Embryonic facial prominence (tissue), 1 donor: Measurements from ENCODE around the gene P2RX7.
A peak's percentile ranks its signal among the peaks of the same experiment; 100 is the strongest.
"Not testable (repeated sequence)": the region's sequence is repeated elsewhere in the genome, so short reads cannot be mapped to it uniquely, and the experiment has no call there.

Experiments used
- DNase-seq: peaks from one replicate; pipeline ENCODE4 v3.0.0-alpha.2; 2016; ENCODE audit errors: extremely low spot score

The P2RX7 gene

DNA sequence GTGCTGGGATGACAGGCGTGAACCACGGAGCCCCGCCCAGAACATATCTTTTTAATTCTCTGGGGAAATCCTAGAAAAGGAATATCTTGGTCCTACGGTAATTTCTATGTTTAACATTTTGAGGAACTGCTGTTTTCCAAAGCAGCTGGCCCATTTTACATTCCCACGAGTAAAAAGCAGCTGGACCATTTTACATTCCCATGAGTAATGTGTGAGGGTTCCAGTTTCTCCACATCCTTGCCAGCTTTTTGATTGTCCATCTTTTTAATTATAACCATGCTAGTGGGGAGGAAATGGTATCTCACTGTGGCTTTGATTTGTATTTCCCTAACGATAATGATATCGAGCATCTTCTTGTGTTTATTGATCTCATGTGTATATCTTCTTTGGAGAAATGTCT is 72.8 kb downstream of the P2RX7 start:
- DNase-seq: no peak

DNA sequence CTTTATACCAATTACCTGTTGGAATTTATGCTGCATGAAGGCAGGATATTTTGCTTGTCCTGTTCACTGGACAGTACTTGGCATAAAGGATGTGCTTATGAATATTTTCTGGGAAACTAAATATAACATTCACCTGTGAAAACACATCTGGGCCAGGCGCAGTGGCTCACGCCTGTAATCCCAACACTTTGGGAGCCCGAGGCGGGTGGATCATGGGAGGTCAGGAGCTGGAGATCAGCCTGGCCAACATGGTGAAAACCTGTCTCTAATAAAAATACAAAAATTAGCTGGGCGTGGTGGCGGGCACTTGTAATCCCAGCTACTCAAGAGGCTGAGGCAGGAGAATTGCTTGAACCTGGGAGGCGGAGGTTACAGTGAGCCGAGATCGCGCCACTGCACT is 75.9 kb downstream of the P2RX7 start:
- DNase-seq: not testable (repeated sequence)

DNA sequence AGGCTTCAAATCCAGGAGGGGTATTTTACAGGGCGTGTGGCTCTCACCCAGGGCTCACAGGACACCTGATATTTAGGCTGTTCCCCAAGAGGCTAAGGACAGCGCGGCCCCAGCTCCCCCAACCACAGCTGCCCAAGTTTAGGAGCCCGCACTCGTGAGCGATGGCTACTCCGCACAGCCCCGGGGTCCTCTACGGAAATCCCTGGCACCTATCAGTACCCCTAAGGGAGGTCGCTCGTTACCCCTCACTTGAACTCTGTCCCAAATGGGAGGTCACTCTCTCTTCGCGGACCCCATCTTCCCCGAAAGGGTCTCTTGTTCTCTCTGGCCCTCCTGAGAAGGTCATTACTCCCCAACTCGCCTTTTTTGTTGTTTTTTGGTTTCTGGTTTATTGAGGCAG is 76.5 kb downstream of the P2RX7 start:
- no peak for DNase-seq

DNA sequence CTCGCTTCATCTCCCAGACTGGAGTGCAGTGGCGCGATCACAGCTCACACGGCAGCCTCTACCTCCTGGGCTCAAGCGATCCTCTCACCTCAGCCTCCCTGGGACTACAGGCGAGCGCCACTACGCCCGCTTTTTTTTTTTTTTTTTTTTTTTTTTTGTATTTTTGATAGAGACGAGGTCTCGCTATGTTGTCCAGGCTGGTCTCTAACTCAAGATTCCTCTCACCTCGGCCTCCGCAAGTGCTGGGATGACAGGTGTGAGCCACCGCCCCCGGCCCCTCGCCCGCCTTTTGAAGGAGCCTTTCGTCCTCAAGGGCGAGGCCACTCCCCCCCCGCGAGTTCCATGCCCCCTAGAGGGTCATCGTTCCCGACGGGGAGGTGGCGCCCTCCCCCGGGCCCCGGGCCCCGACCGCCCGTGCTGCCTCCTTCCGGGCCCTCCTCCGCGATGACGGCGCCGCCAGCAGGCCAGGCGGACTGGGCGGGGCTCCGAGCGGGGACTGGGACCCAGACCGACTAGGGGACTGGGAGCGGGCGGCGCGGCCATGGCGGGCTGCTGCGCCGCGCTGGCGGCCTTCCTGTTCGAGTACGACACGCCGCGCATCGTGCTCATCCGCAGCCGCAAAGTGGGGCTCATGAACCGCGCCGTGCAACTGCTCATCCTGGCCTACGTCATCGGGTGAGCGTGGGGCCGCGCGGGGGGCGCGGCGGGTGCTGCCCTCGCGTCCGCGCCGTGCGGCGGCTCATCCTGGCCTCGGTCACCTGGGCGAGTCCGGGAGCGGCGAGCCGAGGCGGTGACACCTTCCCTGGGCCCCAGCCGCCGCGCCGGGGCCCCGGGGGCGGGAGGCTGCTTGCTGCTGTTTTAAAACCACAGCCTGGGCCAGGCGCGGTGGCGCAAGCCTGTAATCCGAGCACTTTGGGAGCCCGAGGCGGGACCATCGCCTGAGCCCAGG is 77.2 kb downstream of the P2RX7 start, which contains the start of gene P2RX4:
Gene P2RX4, plus strand, starts transcription at position 506 of the 949 bp plus-strand sequence. Its CDS starts 36 bp downstream, at position 542.
- DNase-seq: peak; percentile 63

DNA sequence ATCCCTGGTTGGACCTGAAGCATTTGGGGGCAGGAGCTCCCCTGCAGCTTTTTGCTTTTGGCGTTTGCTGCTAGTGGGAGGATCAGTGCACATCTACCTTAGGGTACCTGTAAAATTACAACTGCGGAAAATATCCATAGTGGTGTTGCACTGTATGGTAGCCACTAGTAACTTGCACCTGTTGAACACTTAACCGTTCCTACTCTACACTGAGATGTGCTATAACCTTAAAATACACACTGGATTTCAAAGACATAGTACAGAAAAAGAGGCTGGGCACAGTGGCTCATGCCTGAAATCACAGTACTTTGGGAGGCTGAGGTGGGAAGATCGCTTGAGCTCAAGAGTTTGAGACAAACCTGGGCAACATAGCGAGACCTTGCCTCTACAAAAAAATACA is 80.2 kb downstream of the P2RX7 start:
- no peak for DNase-seq

DNA sequence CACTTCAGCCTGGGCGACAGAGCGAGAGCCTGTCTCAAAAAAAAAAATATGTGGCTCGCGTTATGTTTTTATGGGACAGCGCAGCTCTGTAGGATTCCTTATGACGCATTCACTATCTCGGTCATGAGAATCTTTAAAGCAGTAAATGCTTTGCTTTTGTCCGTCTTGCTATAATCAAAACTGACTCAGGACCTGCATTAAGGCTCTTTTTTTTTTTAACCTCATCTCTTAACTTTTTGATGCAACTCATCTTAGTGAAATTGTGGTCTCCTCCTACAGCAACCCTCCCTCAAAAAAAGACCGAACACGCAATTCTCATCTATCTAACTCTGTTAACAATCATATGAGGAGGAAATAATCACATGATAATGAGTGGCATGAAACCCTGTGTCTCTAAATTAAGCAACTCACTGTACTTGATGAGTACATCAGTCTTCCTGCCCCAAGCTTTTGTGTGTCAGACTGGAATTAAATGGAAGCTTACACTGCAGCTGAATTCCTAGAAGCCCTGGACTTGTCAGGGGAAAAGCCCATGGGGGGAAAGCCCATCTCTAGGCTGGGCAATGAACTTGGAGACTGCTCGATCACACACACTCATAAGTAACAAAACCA is 81.6 kb downstream of the P2RX7 start:
- no peak for DNase-seq

DNA sequence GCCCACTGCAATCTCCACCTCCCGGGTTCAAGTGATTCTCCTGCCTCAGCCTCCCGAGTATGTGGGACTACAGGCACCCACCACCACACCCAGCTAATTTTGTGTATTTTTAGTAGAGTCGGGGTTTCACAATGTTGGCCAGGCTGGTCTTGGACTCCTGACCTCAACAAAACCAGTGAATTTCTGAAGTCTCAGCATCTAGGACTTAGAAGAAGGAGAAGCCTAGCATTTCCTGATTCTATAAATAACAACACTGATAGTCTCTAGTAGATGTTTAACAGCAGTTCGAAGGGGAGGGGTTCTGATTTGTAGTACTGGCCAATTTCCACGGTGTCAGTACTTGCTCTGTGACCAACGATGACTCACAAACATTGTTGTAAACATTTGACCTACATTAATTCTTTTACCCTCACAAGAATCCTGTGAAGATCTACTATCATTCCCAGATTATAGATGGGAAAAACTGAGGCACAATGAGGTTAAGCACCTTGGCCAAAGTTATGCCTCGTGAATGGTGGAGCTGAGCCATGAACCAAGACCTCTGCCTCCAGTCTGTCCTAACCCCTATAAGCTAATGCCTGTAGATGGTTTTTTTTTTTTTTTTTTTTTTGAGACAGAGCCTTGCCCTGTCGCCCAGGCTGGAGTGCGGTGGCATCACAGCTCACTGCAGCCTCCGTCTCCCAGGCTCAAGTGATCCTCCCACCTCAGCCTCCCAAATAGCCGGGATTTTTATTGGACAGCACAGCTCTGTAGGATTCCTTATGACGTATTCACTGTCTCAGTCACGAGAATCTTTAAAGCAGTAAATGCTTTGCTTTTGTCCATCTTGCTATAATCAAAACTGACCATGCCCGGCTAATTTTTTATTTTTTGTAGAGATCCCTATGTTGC is 82.4 kb downstream of the P2RX7 start:
- DNase-seq: no peak

DNA sequence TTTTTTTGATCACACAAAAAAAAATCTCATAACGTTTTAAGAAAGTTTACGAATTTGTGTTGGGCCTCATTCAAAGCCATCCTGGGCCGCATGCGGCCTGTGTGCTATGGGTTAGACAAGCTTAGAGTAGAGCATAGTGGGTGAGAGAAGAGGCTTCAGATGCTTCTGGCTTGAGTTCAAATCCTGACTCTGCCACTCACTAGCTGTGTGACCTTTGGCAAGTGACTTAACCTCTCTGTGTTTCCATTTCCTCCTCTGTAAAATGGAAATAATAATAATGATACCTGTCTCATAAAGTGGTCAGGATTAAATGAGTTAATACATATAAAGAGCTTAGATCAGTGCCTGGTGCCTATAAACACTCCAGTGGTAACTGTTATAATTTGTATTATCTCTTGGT is 83.4 kb downstream of the P2RX7 start:
- no peak for DNase-seq

DNA sequence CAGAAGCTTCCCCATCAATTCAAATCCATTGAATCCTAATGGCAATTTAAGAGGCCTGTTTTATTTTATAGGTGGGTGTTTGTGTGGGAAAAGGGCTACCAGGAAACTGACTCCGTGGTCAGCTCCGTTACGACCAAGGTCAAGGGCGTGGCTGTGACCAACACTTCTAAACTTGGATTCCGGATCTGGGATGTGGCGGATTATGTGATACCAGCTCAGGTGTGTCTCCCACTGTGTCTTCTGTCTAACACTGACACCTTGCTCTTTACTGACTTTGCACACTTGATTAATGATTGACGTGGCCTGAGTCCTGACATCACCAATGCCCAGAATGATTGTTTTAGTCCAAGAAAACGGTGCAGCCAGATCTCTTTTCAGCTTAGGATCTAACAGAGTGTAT is 84.4 kb downstream of the P2RX7 start:
- DNase-seq: no peak

DNA sequence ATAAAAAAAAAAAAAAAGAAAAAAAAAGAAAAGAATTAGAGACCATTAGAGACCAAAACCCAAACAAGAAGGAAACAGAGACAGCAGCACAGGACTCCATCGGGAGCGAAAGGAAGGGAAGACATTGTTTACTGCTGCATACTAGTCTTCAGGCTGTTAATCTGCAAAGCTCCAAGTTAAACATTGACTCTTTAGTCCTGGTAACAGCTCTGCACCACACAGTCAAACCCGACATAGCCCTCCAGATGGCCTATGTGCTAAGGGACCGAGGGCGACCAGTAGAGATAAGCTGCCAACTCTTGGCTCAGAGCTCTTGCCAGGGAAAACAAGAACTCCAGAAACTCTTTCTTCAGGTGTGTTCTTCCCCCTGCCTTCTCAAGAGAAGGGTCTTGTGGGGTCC is 85.1 kb downstream of the P2RX7 start:
- no peak for DNase-seq

DNA sequence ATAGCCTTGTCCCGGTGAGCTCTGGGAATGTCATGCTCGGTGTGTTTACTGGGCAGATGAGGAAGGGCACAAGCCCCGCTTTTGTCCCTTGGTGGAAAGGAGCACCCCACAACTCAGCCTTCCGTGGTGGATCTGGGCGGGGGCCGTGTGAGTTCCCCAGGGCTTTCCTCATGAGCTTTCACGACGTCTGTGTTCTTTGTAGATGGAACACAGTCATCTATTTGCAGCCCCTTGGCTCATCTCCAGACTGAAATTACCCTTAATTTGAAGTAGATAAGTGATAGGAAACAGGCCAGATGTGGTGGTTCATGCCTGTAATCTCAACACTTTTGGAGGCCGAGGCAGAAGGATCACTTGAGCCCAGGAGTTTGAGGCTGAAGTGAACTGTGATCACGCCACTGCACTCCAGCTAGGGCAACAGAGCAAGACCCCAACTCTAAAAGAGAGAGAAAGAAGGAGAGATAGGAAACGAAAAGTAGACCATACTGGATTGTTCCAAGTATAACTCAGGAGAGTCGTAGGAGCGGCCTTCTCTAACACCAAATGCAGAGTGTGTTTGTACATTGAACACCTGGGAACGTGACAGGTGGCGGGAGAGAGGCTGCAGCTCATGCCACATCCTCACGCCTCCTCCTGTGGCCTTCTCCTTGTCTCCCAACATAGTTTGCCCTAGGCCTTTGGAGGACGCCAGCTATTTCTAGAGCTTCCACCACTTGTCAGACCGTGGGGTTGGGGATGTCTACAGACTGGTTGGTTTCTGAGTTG is 86.1 kb downstream of the P2RX7 start:
- no peak for DNase-seq

DNA sequence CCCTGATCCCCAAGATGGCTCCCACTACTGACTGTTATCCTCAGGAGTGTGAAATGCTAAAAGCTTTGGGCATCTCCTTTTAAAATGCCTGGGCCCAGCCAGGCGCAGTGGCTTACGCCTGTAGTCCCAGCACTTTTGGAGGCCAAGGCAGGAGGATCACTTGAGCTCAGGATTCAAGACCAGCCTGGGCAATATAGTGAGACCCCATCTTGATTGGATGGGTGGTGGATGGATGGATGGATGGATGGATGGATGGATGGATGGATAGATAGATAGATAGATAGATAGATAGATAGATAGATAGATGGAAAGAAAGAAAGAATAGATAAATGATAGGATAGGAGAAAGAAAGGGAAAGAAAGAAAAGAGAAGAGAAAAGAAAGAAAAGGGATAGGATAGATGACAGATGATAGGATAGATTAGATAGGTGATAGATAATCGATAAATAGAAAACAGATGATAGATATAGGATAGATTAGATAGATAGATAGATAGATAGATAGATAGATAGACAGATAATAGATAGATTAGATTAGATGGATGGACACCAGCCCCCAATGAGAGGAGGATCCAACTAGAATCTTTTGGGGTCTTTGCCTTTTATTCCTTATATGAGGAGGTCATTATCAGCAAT is 86.8 kb downstream of the P2RX7 start:
- DNase-seq: no peak

DNA sequence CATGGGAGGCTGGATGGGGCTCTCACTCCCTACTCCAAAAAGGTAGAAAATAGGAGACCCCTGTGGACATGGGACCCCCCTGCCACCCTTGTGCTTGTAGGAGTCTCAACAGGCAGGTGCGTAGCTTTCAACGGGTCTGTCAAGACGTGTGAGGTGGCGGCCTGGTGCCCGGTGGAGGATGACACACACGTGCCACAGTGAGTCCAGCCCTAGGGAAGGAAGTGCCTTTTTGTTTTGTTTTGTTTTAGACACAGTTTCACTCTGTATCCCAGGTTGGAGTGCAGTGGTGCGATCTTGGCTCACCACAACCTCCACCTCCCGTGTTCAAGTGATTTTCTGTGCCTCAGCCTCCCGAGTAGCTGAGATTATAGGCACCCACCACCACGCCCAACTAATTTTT is 90.2 kb downstream of the P2RX7 start:
- DNase-seq: no peak

DNA sequence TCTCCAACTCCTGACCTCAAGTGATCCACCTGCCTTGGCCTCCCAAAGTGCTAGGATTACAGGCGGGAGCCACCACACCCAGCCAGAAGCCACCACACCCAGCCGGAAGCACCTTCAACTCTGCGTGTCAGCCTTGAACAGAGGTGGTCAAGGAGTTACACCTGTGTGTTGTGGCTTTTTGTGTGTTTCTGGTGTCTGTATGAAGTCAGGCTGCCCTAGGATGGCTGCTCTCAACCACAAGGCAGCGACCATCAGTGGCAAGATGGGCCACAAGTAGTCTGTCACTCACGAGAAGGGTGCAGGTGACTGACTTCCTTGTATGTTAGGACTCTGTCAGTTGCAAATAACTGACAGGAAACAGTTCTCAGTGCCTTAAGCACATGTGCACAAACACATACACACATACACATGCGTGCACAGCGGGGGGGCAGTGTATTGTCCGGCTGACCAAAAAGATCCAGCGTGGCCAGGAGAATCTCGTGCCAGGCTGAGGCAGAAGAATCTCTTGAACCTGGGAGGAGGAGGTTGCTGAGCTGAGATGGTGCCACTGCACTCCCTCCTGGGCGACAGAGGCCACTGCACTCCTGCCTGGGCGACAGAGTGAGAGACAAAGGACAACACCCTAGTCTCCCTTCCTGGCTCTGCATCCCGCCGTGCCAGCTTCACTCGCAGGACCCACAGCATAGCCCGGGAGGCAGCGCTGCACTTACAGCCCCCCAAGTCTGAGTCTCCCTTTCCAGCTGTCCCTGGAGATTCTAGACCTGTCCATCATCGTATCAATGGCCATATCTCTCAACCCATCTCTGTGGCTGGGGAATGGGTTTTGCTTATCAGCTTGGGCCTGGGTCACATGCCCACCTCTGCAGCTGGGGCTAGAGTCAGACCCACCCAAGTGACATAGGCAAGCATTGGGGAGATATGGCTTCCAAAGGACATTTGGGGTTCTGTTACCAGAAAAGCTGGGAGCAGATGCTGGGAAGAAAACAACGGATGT is 90.9 kb downstream of the P2RX7 start:
- no peak for DNase-seq

DNA sequence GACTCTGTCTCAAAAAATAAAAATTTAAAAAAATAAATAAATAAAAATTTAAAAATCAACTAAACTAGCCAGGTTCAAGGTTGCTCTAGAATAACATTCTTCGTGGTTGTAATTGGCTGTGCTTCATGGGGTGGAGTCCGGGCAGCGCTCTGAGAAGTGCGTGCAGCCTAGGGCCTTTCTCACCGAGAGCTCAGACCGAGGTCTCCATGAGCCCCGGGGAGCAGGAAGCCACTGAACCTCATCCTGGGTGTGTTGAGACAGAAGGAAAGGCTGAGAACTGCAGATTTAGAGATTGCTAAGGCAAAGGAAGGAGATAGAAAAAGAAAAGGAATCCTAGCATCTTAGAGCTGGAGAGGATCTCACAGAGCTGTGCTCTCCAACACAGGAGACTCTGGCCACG is 91.9 kb downstream of the P2RX7 start:
- no peak for DNase-seq

DNA sequence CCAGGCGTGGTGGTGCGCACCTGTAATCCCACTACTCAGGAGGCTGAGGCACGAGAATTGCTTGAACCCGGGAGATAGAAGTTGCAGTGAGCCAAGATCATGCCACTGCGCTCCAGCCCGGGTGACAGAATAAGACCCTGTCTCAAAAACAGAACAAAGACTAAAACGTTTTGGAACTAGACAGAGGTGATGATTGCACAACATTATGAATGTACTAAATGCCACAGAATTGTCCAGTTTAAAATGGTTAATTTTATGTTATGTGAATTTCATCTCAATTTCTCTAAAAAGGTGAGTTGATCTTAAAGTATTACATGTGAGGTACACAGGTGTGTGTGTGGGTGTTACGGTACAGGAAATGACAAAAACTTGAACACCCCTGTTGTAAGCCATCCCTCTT is 93.7 kb downstream of the P2RX7 start:
- no peak for DNase-seq

DNA sequence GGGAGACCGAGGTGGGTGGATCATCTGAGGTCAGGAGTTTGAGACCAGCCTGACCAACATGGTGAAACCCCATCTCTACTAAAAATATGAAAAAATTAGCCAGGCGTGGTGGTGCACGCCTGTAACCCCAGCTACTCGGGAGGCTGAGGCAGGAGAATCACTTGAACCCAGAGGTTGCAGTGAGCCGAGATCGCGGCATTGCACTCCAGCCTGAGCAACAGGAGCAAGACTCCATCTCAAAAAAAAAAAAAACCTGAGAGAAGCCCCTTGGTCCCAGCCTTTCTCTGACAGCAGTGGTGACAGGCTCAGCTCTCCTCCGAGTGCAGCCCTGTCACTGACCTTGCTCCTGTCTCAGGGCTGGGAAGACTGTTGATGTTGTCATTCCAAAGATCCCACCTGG is 94.2 kb downstream of the P2RX7 start:
- not testable (repeated sequence) for DNase-seq

DNA sequence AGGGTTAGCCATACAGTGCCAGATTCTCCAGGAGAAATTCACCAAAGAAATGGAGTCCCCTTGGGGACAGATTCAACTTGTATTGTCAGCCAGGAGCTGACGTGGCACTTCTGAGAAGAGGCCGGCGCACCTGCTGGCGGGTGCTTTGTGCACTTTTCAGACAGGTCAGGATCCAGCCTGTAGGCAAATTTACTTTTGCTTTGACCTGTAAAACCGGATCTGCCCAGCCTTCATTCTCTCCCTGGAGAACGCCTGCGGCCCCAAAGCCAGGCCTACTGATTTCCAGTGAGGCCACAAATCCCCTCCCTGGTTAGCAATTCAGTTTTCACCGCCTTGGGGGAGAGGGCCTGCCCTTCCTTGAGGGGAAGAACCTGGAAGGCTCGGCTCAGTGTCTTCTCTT is 94.6 kb downstream of the P2RX7 start:
- DNase-seq: no peak

DNA sequence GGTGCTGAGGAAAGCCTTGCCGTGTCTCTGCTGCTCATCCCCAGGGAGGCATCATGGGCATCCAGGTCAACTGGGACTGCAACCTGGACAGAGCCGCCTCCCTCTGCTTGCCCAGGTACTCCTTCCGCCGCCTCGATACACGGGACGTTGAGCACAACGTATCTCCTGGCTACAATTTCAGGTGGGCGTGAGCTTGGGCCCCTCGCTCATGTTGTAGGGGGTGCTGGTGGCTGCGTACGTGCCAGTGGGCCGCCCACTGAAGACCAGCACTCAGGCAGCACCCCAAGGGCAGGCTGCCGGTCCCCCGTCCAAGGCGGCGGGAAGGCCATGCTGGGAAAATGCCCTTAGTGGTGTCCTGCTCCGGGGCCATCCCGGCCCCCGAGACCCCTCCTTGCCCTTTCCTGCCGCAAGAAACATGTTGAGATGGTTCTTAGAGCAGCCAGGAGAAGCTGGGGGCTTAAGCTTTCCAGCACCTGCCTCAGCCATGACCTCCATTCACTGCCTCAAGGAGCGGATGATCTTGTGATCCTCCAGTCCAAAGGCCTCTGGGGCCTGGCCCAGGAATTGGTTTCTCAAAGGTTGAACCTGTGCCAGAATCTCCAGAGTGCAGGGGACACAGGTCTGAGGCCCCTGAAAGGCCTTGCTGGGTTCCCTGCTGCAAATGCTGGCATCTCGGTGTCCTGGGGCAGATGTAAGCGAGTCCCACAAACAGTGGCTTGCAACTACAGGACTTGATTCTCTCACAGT is 96.4 kb downstream of the P2RX7 start:
- no peak for DNase-seq
